ENCODE results near the gene SEMA4D.
A peak's percentile ranks its signal among the peaks of the same experiment; 100 is the strongest.
"Not testable (repeated sequence)": the region's sequence is repeated elsewhere in the genome, so short reads cannot be mapped to it uniquely, and the experiment has no call there.

The SEMA4D gene

DNA sequence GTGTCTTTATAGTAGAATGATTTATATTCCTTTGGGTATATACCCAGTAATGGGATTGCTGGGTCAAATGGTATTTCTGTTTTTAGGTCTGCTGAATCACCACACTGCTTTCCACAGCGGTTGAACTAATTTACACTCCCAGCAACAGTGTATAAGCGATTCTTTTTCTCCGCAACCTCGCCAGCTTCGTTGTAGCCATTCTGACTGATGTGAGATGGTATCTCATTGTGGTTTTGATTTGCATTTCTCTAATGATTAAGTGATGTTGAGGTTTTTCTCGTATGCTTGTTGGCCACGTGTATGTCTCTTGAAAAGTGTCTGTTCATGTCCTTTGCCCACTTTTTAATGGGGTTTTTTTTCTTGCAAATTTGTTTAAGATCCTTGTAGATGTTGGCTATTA lies 154.1 kb downstream of the SEMA4D start:
- not testable (repeated sequence) for DNase-seq

DNA sequence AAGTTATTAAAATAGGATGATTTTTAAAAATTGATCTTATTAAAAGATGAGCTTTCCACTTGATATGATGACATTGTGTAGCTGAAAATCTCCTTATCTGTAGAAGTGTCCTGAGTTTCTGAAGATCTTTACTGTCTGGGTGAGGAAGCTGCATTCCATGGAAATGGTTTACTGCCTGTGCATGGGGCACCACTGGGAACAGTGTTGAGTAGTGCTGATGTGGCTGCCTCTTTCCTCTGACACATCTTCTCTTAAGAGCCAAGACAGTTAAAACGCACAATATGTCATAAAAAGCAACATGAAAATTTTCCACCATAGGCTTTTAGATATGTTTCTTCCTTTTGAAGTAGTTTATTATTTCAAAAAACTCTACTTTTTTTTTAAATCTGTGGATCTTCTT lies 155.0 kb downstream of the SEMA4D start:
- no peak for DNase-seq

DNA sequence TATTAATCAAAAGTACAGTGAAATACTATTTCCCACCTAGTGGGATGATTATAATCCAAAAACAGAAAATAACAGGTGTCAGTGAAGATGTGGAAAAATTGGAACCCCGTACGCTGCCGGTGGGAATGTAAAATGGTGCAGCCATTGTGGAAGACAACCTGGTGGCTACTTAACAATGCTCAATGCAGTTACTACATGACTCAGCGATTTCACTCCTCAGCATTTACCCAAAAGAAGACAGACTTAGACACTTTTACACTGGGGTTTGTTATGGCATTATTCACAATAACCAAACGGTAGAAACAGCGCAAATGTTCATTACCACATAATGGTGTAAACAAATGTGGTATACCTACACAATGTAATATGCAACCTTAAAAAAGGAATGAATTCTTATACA lies 155.7 kb downstream of the SEMA4D start:
- no peak for DNase-seq

GRCh38 chr9:89340332-89340731 lies 157.6 kb downstream of the SEMA4D start:
- no peak for DNase-seq

- no peak for DNase-seq
These were observed 158.1 kb downstream of the SEMA4D start for GRCh38 chr9:89339807-89340206.

DNA sequence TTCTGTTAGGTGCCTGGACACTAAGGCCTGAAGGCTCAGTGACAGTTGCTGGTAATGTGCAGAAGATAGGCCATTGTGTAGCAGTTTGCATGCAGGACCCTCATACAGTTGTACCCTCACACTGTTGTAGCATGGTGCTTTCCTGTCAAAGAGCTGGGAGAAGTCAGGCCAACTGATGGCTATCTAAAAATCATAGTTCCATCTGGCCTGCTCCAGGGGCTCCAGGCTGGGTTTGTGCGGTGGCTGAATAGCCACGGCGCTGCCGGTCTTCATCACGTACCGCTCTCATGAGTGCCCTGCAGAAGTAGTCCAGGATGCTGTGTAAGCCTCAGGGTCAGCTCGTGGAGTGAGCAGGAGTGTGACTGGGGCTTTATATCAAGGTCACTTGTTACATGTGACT lies 167.4 kb downstream of the SEMA4D start:
- DNase-seq: no peak

DNA sequence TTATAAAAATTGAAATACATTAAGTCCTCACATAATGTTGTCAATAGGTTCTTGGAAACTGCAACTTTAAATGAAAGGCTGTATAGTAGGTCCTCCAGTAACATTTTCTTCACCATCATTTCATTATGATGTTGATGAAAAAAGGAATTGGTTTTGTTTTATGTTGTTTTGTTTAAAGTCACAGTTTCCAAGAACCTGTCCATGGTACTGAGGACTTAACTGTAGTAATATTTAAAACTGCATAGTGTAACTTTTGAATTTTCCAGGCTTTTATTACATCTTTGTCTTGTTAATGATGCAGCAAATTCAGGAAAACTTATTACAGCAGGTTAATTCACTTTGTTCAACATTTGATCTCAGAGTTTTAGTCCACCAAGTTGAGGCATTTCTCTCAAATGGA lies 168.0 kb downstream of the SEMA4D start:
- DNase-seq: no peak

GRCh38 chr9:89328064-89328463 lies 169.8 kb downstream of the SEMA4D start:
- DNase-seq: no peak

GRCh38 chr9:89325733-89326132 lies 172.2 kb downstream of the SEMA4D start:
- no peak for DNase-seq

DNA sequence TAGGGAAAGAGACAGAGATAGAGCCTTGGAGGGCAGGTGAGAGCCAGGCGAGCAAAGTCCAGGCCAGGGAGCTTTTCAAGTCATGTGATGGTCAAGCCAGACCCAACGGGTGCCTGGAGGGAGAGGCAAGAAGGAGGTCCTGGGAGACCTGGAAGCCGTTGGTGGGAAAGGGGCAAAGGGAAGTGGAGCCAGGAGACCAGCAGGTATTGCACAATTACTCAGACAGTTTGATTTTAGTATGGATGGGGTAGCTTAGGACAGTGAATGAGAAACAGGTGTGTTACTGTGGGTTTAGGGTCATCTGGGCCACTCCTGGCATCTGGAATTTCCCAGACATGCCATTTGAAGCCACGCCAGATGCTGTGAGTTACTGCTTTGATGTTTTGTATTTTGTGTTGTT lies 174.5 kb downstream of the SEMA4D start:
- no peak for DNase-seq

- no peak for DNase-seq
These were observed 178.7 kb downstream of the SEMA4D start for GRCh38 chr9:89319015-89319905.

- DNase-seq: peak; percentile 91
These were observed 179.5 kb downstream of the SEMA4D start, which contains the start of gene SECISBP2 for GRCh38 chr9:89318123-89319014. Gene SECISBP2, plus strand, starts transcription at chr9:89318500. Its CDS starts 77 bp downstream, at chr9:89318577.

- no peak for DNase-seq
These were observed 180.6 kb downstream of the SEMA4D start for GRCh38 chr9:89317282-89317681.

DNA sequence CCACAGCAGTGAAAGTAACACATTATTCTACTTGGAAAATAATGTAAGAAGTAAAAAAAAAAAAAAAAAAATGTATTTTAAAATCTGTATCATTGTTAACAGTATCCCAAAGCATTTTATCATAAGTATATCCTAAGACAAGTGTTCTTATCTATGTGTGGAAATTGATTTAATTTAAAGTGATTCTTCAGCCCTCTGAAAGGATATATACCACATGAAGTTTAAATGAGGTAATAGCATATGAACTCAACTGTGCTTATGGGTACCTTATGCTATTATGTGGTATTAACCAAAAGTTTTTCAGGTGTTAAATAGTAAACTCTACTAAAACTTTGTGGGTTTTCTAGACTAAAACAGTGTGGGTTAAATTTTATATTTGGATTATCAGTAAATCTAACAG lies 182.4 kb downstream of the SEMA4D start:
- DNase-seq: no peak

GRCh38 chr9:89314955-89315354 lies 183.0 kb downstream of the SEMA4D start:
- DNase-seq: no peak

- no peak for DNase-seq
These were observed 184.1 kb downstream of the SEMA4D start for GRCh38 chr9:89313842-89314241.

GRCh38 chr9:89312222-89312571 lies 185.7 kb downstream of the SEMA4D start:
- DNase-seq: no peak

DNA sequence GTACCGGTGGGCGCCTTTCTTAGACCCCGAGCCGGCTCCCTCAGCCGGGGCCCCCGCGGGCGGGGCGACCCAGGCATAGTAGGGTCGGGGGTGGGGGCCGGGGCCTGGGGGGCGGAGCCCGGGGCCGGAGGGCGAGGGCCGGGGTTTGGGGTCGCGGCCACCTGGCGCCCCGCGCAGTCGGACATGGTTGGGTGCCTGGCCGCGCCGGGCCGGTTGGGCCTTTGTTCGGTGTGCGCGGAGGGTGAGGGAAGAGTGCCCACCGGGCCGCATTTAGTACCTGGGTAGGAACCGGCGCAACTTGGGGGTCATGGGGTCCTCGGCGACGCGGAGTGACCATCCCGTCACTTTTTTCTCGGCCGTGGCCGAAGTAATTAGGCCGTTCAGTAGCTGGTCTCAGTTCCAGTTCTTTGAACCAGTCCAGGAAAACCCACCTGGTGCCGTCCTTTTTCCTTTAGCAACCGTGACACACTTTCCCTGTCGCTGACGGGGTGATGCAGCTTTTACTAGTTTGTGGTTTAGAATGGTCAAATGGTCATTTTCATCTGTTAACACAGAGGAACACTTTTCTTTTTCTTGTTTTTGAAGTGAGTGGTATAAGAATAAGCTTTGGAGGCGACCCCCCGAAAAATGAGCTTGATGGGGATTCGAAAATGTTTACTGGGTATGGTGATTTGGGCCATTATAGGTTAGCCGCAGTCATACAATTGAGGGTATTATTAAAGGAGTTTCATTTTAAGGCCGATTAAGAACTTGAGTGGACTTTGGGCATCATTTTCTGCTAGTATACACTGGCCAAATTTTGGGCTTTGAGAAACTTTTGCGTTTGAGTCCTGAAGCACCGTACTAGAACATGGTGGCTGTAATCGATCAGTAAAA lies 186.3 kb downstream of the SEMA4D start:
- DNase-seq: no peak

Measured in NCI-H446 treated with DMSO at 0.1 percent for 48 hours (cell line).